NCI-H82 treated with DMSO at 0.1 percent for 48 hours (cell line): ENCODE data around the gene HOXB6.

Experiments used
- DNase-seq: peaks from one replicate; lab custom pipeline; 2025; ENCODE audit not compliant: unreplicated experiment; lab: John Stamatoyannopoulos, UW

Gene HOXB6

DNA sequence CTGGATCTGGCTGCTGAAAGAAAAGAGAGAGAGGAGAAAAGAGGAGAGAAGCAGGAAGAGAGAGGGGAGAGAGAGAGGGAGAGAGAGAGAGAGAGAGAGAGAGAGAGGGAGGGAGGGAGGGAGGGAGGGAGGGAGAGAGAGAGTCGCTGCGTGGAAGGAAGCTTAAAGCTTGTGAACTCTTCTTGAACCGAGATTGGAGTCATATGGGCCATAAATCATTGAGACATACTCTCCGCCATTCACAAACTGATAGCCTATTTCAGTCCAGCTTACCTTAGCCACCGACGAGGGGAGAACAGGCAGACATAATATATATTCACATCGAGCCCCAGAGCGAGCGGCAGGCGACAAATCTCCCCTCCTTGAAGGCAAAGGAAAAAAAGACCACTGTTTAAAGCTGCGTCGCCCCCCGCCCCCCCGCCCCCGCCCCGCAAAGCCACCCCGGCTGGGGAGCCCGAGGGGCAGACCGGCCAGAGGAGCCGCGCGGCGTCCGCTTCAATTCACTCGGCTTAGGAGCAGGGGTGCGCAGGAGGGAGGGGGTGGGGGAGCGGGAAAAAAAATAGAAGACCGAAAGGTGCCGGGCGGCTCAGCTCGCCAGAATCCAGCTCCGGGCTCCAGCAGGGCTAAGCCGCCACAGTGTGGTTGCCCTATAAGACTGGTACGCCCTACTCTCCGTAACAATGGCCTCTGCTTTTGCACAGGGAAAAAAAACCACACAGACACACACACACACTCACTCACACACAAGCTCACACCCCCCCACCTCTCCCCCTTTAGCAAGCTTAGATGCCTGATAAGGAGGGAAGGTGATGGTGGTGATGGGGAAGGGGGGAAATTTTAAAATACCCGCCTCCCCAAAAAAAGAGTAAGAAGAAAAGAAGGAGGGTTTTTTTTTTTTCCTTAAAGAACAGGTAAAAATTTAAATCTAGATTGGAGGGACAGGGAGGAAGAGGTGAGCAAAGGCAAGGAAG, 49.2 kb downstream of the HOXB6 start:
- no peak for DNase-seq

DNA sequence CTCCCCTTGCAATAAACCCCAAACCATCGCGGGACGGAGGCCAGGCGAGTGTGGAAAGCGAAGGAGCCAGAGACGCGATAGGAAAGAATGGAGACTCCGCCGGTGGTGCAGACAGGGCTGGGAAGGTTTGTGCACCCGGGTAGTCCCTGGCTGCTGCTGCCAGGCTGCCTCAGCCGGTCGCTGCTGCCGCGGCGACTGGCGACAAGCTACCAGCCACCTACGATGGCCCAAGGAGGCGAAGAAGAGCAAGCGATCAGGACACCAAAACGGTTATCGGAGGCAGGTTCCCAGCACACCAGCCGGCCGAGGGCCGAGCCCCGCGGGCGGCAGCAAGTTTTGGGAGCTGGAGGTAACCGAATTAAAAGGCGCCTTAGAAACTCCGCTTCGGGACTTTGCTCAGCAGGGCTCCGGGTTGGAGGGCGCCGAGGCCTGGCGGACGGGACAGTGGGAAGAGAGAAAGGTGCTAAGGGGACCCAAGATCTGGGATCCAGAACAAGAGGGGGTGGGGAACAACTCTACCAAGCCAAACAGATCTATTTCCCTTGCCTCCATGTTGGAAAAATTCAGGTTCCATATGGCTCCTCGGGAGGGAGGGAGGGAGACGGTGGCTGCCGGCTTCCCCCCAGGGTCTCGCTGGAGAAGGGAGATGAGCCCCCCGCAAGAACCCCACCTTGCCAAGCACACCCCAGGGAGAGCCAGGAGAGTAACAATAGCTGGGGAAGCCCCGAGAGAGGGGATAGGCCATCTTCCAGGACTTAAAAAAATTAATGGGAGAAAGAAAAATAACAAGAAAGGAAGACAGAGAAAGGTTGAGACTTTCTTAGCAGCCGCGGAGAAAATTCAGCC, 50.2 kb downstream of the HOXB6 start:
- no peak for DNase-seq

DNA sequence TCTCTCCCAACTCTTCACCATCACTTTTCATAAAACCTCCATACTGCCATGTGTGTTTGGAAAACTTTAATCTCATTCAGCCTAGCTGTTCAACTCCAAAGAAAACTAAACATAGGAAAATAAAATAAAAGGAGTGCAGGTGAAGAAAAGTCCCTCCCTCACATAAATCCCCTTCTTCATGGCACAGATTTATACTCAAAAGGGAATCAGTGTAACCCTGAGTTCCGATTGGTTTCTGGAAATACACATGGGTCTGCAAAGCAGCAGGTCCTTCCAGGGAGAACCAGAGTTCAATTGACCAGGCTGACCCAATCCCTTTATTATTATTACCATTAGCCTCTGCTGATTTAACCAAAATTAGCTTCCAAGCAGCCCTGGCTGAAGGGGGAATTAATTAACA, 51.0 kb downstream of the HOXB6 start:
- DNase-seq: no peak

DNA sequence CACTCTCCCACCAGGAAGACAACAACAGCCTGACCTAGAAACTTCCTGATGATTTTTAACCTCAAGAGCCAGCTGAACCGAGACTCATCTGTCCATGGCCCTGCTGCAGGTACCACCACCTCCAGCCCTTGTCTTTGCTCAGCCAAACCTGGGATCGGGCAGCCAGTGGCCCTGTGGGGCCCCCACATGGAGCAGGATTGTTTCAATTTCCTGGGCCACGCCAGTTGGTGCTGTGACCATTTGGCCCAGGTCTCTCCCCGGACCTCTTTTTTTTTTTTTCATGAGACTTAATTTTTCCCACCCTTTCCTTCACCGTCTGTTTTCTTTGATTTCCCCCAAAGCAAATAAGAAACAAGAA, 51.6 kb downstream of the HOXB6 start:
- DNase-seq: no peak

DNA sequence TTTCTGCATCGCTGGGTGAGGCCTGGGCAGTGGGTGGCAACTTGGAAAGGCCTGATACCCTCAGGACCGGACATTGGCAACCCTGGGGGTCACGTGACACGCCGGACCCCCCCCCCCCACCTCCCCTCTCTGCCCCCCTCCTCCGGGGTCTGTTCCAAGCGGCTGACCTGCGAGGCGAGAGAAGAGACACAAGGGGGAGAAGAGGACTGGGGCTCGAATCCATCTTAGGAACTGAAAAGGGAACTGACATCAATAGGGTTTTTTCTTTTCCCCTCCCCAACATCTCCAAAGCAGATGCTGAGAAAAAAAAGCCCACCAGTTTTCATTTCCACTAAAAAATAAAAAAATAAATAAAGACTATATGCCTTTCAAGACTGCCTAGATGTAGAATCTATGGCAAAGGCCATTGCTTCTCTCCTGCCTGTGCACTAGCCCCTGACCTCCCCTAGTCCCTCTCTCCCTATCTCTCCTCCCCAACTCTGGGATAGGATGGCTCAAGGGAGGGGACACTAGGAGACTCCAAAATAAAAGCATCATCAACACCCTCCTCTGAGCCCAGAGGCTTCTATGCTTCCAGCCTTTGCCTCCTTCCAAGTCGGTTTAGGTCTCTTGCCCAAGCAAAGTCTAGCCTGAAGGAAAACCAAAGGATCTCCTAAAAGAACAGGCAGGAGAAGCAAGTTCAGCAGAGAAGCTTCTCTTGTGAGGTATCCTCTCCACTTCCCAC, 52.2 kb downstream of the HOXB6 start:
- DNase-seq: no peak

DNA sequence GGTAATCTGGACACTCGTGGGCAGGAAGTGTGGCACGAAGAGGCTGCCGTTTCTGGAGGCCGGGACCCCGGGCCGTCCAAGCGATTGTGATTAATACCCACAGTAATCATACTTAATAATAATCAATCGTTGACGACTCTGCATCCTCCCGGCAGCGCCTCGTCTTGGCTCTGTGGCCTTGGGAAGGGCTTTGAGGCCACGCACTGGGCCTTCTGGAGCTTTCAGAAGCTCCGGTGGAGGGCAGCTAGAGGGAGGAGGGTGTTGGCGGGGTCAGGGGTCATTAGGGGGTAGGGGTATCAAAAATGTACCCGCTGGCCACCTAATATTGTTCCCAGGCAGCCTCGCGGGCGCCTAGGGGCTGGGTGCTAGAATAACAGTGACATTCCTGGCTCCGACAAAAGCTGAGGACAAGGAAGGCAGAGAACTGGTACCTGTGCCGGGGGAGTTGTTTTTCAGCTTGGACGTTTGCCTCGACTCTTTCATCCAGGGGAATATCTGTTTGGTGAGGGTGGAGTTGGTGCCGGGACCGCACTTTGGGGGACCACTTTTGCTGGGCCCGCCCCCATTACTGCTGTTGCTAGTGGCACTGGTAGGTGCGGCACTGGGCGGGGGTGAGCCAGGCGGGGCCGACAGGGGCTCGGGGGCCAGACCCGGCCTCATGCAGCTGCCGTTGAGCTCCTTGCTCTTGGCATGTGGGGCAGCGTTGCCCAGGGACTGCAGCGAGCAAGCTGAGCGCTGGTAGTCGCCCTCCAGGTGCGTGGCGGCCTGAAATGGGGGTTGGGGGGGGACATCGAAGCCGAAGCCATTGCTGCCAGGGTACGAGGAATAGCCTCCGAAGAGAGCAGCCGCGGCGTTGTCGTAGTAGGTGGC, 53.0 kb downstream of the HOXB6 start:
- no peak for DNase-seq

DNA sequence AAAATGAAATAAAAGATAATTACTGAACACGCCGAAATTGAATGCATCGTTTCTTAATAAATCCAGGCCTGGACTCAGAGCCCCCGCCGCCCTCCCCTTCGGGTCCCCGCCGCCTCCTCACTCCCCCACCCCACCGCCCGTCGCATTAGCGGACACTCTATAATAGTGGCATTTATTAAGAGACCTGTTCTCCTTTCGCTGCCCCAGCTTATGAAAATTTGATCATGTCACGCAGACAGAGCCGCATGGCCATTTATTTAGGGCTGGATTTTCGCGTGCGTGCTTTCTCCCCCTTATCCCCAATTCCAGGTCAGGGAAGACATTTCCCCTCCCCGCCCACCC, 53.6 kb downstream of the HOXB6 start:
- DNase-seq: no peak

DNA sequence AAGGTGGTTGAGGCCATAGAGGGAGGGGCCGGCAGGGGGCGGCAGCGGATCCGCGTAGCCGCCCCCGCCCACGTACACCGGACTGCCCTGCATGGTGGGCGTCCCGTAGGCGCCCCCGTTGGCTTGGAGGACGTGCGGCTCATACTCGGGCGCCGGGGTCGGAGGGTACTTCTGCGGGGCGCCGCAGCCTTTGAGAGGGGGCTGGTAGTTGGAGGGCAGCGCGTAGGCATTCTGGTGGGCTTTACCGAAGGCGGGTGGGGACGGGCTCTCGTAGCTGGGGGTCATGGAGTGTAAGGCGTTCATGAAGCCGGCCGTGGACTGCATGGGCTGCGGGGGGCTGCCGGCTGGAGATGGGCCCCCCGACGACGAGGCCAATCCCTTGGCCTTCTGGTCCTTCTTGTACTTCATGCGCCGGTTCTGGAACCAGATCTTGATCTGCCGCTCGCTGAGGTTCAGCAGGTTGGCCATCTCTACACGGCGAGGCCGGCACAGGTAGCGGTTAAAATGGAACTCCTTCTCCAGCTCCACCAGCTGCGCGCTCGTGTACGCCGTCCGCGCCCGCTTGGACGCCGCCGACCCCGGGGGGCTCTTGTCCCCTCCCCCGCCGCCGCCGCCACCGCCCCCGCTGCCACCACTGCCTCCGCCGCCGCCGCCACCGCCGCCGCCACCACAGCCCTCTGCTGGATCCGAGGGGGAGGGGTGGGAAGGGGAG, 54.1 kb downstream of the HOXB6 start:
- no peak for DNase-seq

DNA sequence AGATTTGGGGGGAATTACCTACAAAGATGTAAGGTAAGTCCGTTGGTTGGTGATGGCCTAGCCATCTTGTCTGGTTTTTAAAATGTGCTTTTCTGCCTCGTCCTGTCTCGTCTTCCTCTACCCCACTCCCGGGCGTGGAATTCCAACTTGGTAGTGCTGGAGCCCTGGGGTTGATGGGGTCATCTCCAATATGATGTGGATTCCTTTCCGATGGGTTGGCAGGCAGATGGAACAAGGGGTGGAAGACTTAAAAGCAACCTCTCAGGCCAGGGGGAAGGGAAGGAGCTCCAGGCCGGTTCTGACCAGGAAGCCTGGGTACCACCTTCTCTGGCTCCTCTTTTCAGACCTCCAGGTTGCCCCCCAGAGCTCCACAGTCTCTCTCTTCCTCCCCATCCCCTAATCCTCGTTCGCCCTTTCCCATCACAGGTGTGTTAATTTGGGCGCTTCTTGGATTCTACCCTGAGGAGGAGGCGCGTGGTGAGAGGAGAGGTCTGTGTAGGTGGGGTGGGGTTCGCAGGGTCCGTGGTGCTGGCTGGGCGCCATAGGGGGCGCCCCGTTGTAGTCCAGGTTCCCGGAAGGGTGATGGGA, 54.8 kb downstream of the HOXB6 start:
- no peak for DNase-seq

DNA sequence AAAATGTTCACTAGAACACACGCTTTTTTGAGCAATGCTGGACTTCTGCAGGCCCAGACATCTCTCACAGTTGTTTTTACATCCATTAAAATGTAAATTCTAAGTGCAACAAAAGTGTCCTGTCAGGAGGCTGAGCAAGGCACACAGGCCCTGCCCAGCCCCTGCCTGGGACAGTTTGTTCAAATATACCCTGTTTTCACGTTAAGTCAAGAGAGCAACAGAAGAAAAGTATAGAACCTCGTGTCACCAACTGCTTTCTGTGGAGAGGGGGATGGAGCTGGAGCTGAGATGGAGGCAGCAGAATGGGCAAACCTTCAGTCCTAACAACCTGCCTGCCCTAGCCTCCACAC, 55.5 kb downstream of the HOXB6 start:
- no peak for DNase-seq

DNA sequence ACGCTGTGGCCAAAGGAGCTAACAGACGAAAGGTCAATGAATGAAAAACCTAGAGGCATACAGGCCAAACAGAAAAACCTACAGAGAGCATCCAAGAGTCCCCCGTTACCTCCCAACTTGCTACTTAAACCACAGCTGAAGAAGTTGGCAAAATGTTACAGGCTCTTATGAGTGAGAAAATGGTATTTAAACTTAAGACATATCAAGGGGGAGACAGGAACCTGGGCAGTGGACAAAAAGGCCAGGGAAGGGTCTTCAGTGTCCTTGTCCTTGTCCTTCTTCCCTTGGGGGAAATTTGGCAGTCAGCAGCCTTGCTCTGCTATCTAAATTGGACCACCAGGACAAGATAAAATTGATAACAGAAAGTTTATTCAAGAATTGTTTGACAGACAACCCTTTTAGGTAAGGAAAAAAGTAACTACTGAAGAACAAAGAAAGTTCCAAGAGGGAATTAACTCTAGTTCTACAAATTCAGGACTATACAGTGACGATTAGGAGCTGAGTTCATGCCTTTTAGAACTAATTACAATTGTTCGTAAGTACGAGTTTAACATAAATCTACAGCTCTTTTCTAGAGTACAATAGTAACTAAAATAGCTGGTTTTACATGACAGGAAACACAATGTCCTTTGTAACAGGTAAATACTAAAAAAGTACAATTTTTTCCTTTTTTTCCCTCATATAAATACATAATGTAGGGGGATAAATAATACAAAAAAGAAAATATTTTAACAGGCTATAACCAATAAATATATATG, 56.1 kb downstream of the HOXB6 start:
- no peak for DNase-seq

DNA sequence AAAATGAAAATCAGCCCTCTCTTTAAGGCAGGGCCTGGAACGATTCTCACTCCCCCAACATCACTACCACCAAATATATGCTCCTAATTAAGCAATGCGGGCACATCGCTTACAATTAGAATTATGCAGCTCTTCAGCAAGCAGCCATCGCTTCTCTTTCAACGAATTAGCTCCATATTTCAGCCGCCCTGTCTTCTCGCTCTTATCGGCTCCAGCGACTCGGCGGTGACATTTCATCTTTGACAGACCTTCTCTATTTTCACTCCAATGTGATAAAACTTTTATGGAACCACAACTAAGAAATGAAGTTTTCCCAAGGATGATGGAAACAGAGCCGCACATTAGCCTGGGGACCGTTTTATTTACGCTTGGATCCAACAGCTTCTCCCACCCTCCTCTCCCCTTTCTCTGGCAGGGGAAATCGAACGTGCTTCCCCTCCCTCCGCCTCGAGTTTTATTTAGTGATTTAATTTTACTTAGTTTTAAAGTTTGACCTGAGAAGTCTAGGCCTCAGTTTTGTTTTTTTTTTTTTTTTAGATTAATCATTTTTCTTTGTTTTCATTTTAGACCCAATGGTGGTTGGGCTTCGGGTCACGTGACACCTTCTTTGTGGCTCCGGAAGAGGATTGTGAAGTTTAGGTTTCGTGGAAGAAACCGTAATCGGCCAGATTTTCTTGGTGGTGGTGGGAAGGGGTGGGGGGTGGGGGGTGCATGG, 56.8 kb downstream of the HOXB6 start:
- DNase-seq: no peak

DNA sequence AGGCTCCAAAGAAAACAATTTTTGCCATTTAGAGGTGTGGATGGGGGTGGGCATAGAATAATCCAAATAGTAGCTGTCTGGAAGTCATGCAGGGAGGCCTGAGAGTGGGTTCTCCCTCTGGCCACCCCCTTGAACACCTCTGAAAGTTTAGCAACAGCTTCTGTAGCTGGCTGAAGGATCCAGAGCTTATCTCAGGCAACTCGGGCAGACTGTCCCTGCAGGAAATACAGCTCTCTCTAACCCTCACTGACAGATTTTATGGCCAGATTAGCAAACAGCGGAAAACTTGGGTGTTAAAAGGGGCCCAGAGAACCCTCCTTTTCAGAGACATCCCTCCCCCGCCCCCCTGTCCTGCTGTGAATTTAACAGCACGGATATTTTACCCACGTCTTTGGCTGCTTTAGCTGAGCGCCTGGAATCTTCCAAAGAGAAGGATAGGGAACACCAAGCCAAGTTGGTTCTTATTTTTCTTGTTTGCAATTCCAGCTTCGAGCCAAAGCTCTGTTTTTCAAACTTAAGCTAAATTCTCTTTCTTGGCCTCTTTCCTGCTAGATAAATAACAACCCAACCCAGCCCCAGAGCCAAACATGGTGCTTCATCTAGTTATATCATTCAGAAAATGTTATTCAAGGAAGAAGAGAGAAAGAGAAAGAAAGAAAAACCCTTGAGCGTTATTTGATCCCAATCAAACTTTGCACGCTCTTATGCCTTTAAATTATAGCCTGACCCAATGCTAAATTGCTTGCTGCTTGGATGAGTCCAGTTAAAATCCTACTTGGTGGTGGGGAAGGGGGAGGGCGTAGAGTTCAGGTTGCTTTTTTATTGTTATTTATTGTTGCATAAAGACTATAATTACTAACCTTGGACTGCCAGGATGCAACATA, 57.6 kb downstream of the HOXB6 start:
- DNase-seq: no peak

DNA sequence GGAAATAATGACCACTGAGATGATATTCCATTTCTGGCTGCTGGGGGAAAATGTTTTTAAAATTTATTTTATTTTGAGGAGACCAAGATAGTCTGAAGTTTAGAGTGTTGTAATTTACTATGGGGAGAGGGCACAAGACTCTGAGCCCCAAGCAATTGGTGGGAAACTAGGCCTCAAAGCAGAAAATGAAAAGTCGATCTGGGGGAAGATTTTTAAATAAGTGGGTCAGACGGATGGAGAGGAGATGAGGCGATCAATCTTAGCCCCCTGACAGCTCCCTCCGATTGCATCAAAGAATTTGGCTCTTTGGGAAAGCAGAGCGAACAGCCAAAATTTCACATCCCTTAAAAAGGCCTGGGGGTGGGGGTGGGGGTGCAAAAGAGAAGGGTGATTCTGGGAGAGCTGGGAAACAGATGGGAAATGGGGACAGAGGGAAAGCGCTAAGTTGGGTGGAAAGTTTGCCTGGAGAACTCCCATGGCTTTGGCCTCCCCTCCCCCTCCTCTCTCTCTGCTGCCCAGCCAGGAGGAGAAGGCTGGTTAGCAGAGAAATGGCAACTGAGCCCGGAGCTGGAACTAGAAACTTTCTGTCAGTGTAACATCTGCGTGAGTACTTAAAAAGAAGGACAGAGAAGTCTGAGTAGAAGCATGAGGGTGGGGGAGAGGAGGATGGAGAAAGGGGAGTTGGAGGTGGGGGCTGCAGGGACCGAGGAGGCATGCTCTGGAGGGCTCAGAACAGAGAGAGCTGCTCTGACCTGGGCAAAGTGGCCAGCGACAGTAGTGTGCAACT, 58.5 kb downstream of the HOXB6 start:
- no peak for DNase-seq
